Measurements from ENCODE around the gene CLSTN2. TPM values are rescaled to one million over a fixed set of nuclear protein-coding genes. Genes with fewer than 3 reads are reported as not detected.

CLSTN2 gene
- total and polyA plus RNA-seq, 8 donors, result 0.31 to 1.1 (median 0.61) TPM

- Histone ChIP-seq H3K27ac (no peak overlapping the region), H3K9me3 (peaks cover 5 to 11% of the 10 kb centered on the region in 2 donors), H3K36me3 (no peaks in the 10 kb centered on the region), H3K27me3 (no peaks in the 10 kb centered on the region), H3K4me3 (no peak overlapping the region), H3K4me1 (no peaks in the 10 kb centered on the region)
- ATAC-seq, result no peak
- TF ChIP-seq CTCF (IDR thresholded peaks at IDR 0.05), result no peak
- intact Hi-C loops (cut with DNase I), result no loop called here
- no peak for DNase-seq
Measured at GRCh38 chr3:140196970-140197369, 262.0 kb downstream of the CLSTN2 start.

- Histone ChIP-seq H3K9me3 (peaks cover 4 to 9% of the 10 kb centered on the region in 2 donors), H3K27ac (no peak overlapping the region), H3K36me3 (no peaks in the 10 kb centered on the region), H3K27me3 (no peaks in the 10 kb centered on the region), H3K4me3 (no peak overlapping the region), H3K4me1 (no peaks in the 10 kb centered on the region)
- TF ChIP-seq CTCF (IDR thresholded peaks at IDR 0.05), result no peak
- ATAC-seq, result no peak
- DNase-seq, result no peak
- intact Hi-C loops (cut with DNase I), result no loop called here
Measured at GRCh38 chr3:140198242-140198641, 263.3 kb downstream of the CLSTN2 start.

- intact Hi-C loops (cut with DNase I), result no loop called here
- no peak for ATAC-seq
- peaks cover 0 to under 1% of the 10 kb centered on the region in 2 donors for H3K9me3 ChIP-seq
Measured at GRCh38 chr3:140199008-140199407, 264.0 kb downstream of the CLSTN2 start.

GRCh38 chr3:140199743-140200142 is 264.8 kb downstream of the CLSTN2 start:
- Histone ChIP-seq H3K27me3 (no peaks in the 10 kb centered on the region), H3K36me3 (no peaks in the 10 kb centered on the region), H3K27ac (no peak overlapping the region), H3K4me1 (no peaks in the 10 kb centered on the region), H3K4me3 (no peak overlapping the region), H3K9me3 (no peaks in the 10 kb centered on the region)
- intact Hi-C loops (cut with DNase I), result no loop called here
- DNase-seq (no peak), ATAC-seq (no peak)
- no peak for TF ChIP-seq CTCF (IDR thresholded peaks at IDR 0.05)

More at GRCh38 chr3:140199008-140199407, 264.0 kb downstream of the CLSTN2 start:
- no peak overlapping the region for H3K4me3 ChIP-seq
- H3K27me3 ChIP-seq, result no peaks in the 10 kb centered on the region
- no peak for DNase-seq
- no peak for TF ChIP-seq CTCF (IDR thresholded peaks at IDR 0.05)
- H3K36me3 ChIP-seq, result no peaks in the 10 kb centered on the region
- no peak overlapping the region for H3K27ac ChIP-seq
- H3K4me1 ChIP-seq, result no peaks in the 10 kb centered on the region

GRCh38 chr3:140203510-140203909 is 268.5 kb downstream of the CLSTN2 start:
- Histone ChIP-seq H3K9me3 (no peaks in the 10 kb centered on the region), H3K27me3 (no peaks in the 10 kb centered on the region), H3K27ac (no peak overlapping the region), H3K4me3 (no peak overlapping the region), H3K4me1 (no peaks in the 10 kb centered on the region), H3K36me3 (no peaks in the 10 kb centered on the region)
- DNase-seq, result no peak
- ATAC-seq, result no peak
- no peak for TF ChIP-seq CTCF (IDR thresholded peaks at IDR 0.05)
- intact Hi-C loops (cut with DNase I), result no loop called here
